Glomerular endothelial cell (primary cell): Measurements from ENCODE around the gene CALHM5. TPM values are rescaled to one million over a fixed set of nuclear protein-coding genes. Genes with fewer than 3 reads are reported as not detected.
"Not testable (repeated sequence)": the region's sequence is repeated elsewhere in the genome, so short reads cannot be mapped to it uniquely, and the experiment has no call there.

Experiments used
- DNase-seq: peaks from one replicate; pipeline ENCODE4 v3.0.0-alpha.2; 2011; ENCODE audit warnings: low read depth, low spot score; ENCODE audit errors: extremely low read depth
- total RNA-seq: library from RNA; depleted of rRNA; stranded (reverse); fragments of >200 nt; gene quantifications from 2 replicates; pipeline ENCODE4 v1.2.3, GENCODE V29; 2015

Gene CALHM5, protein sequence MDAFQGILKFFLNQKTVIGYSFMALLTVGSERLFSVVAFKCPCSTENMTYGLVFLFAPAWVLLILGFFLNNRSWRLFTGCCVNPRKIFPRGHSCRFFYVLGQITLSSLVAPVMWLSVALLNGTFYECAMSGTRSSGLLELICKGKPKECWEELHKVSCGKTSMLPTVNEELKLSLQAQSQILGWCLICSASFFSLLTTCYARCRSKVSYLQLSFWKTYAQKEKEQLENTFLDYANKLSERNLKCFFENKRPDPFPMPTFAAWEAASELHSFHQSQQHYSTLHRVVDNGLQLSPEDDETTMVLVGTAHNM
- total RNA-seq, result 4.8 and 5.5 TPM in 2 replicates

DNA sequence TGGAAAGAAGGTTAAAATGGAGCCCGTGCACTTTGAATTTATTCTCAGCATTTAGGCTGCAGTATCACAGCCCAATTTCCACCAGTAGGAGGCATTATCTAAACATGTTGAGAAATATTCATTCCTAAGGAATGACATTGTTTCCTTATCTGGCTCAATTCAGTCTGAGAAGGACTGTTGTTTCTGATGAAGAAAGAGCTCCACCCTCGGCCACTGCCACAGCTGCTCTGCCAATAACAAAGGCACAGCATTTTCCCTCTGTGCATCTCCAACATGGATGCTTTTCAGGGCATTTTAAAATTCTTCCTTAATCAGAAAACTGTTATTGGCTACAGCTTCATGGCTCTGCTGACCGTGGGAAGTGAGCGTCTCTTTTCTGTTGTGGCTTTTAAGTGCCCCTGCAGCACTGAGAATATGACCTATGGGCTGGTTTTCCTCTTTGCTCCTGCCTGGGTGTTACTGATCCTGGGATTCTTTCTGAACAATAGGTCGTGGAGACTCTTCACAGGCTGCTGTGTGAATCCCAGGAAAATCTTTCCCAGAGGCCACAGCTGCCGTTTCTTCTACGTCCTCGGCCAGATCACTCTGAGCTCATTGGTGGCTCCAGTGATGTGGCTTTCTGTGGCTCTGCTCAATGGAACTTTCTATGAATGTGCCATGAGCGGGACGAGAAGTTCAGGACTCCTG lies at the start of gene CALHM5:
CALHM5 (plus strand) TSS at position 216 of the 687 bp plus-strand sequence; CDS start at position 274, 58 bp downstream.
- peak; percentile 87 for DNase-seq

DNA sequence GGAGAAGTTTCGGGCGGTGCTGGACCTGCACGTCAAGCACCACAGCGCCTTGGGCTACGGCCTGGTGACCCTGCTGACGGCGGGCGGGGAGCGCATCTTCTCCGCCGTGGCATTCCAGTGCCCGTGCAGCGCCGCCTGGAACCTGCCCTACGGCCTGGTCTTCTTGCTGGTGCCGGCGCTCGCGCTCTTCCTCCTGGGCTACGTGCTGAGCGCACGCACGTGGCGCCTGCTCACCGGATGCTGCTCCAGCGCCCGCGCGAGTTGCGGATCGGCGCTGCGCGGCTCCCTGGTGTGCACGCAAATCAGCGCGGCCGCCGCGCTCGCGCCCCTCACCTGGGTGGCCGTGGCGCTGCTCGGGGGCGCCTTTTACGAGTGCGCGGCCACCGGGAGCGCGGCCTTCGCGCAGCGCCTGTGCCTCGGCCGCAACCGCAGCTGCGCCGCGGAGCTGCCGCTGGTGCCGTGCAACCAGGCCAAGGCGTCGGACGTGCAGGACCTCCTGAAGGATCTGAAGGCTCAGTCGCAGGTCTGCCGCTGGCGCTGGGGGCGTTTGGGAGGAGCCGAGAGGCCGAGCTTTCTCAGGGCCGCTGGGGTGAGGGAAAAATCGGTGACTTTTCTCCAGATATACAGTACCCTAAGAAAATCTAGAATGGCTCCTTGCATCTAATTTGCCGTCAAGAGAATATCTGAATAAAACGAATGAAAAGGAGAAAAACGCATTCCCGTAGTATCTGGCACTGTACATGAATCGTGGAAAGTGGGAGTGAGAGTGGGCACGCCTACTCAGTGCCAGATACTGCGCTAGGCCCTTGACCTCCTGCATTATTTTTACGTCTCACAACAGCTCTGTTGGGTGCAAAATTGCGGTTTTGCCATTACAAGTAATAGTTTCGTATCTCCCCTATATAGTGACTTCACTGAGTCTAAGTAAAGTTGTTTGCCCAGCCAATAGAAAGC lies 49.2 kb upstream of the CALHM5 start:
- DNase-seq, result no peak

DNA sequence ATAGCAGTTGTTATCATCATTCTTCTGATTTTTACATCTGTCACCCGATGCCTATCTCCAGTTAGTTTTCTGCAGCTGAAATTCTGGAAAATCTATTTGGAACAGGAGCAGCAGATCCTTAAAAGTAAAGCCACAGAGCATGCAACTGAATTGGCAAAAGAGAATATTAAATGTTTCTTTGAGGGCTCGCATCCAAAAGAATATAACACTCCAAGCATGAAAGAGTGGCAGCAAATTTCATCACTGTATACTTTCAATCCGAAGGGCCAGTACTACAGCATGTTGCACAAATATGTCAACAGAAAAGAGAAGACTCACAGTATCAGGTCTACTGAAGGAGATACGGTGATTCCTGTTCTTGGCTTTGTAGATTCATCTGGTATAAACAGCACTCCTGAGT lies 48.1 kb upstream of the CALHM5 start:
- DNase-seq, result no peak

- DNase-seq, result no peak
These were observed 46.2 kb upstream of the CALHM5 start for GRCh38 chr6:116465246-116465645.

- DNase-seq, result no peak
These were observed 44.3 kb upstream of the CALHM5 start for GRCh38 chr6:116467096-116467495.

DNA sequence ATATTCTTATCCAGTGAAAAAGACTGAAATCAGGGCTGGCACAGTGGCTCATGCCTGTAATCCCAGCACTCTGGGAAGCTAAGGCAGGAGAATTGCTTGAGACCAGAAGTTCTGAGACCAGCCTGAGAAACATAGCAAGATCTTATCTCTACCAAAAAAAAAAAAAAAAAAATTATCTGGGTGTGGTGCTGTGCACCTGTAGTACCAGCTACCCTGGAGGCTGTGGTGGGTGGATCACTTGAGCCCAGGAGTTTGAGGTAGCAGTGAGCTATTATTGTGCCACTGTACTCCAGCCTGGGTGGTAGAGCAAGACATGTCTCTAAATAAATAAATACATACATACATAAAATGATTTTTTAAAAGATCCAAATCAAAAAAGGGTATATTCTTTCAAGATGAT lies 43.9 kb upstream of the CALHM5 start:
- no peak for DNase-seq

DNA sequence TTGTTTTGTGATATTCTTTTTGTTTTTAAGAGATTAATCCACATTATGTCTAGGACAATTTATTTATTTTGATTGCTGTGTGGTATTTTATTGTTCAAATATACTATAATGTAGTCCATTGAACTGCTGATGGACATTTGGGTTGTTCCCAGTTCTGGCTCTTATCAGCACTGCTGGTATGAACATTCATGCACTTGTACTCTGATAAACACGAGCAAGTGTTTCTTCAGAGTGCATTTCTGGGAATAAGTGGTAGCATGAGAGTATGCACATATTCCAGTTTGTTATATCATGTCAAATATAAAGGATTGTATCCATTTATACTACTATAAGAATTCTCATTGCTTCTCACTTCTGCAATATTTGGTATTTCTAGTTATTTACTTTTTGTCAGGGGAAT lies 43.1 kb upstream of the CALHM5 start:
- no peak for DNase-seq

DNA sequence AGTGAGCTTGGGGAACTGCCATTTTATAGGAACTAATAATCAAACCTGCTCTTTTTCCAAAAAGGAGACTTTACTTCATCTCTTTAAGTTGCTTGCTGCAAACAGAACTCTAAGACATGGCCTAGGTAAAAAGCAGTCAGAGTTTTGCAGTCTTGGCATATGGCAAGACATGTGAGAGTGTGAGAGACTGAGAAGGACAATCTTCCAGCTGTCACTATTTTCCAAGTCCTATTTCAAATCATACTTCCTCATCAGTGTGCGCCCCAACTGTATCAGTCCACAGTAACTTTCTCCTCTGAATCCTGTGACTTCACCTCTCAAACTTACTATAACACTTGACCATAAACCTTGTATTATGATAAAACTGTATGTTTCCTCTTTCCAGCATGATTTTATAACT lies 39.9 kb upstream of the CALHM5 start:
- DNase-seq, result no peak

GRCh38 chr6:116472706-116473105 lies 38.7 kb upstream of the CALHM5 start:
- DNase-seq, result no peak

GRCh38 chr6:116475141-116475540 lies 36.3 kb upstream of the CALHM5 start:
- no peak for DNase-seq

GRCh38 chr6:116476002-116476678 lies 35.3 kb upstream of the CALHM5 start:
- DNase-seq, result no peak

DNA sequence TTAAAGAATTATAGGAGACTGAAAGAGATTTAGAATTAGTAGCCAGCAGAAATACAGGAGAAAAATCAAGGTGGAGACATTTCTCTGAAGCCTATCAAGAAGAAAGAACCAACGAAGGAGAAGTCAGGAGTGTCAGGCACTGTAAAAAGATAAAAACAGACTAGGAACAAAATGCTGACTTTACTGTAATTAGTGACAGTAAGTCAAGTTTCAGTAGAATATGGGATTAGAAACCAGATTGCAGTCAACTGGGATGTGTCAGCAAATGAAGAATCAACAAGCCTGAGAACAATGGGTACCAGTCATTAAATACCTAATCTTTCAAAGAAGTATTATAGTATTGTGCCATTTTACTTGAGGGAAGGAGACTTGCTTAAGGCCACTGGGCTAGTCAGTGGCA lies 28.7 kb upstream of the CALHM5 start:
- no peak for DNase-seq

DNA sequence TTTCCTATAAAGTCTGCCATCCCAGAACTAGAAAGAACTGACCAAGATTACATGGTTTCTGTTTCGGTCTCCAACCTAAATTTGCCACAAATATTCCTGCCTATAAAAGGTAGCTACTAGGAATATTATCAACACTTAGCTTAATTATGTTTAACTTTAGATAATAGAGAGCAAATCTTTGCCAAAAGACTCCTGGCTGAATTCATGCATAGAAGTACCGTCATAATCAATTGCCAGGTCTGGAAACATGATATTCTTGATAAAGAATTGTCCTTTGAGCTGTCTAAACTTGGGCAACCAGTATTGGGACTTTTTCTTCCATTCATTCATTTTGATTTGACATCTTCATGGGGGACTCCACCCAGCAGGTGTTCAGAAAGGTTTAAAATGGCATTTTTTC lies 27.8 kb upstream of the CALHM5 start:
- no peak for DNase-seq

GRCh38 chr6:116485559-116486184 lies 25.8 kb upstream of the CALHM5 start:
- no peak for DNase-seq

GRCh38 chr6:116491610-116492330 lies 19.7 kb upstream of the CALHM5 start:
- no peak for DNase-seq

DNA sequence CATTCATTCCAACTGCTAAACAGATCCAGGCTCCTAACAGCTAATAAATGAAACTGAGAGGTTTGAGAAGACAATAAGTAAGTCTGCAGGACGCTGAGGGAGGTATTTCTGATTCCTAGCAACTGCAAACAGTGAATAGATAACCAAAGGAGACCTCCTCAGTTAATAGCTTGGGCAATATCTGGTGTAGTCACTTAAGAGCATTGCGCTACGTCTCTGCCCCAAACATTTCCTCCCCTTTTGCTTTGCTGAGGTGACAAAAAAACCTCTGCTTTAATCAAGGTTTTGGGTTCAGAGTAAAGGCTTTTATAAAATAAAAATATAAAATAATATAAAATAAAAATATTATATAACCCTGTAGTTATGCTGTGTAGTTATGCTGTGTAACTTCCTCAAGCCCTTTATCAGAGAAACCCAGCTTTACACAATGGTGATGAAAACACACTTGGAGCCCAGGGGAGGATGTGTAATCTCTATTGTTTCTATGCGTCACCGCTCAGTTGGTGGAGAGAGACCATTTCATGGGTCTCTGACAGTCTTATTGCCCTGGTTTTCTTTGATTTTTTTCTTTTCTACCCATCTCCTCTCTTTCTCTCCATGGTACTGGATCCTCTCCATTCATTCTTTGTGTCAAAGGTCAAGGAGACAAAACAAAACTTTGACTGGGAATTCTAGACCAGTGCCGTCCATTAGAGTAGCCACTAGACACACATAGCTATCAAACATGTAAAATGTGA lies 18.9 kb upstream of the CALHM5 start:
- DNase-seq, result no peak

DNA sequence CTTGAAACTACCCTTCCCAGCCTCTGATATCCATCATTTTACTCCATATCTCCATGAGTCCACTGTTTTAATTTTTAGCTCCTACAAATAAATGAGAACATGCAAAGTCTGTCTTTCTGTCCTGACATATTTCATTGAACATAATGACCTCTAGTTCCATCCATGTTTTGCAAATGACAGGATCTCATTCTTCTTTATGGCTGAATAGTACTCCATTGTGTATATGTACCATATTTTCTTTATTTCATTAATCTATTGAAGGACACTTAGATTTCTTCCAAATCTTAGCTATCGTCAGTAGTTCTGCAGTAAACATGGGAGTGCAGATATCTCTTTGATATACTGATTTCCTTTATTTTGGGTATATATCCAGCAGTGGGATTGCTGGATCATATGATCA lies 16.3 kb upstream of the CALHM5 start:
- not testable (repeated sequence) for DNase-seq

- DNase-seq, result no peak
These were observed 14.2 kb upstream of the CALHM5 start for GRCh38 chr6:116497113-116497676.
